ENCODE measurements around the gene HOGA1. TPM values are rescaled to one million over a fixed set of nuclear protein-coding genes. Genes with fewer than 3 reads are reported as not detected.

The HOGA1 gene
- total and polyA plus RNA-seq, 2 donors (not counting 3 experiments of a cell fraction or from before 2014, with no cell fraction given), result 0.44 to 0.91 TPM

- intact Hi-C loops (cut with micrococcal nuclease), result no loop called here
Observed at GRCh38 chr10:97628228-97628627, 44.0 kb downstream of the HOGA1 start.

More at GRCh38 chr10:97628228-97628627, 44.0 kb downstream of the HOGA1 start:
- FAIRE-seq (no peak), DNase-seq (ENCODE audit: low read depth, low spot score) (no peak)
- Histone ChIP-seq H3K9ac (replicated peaks; ENCODE audit: extremely low read depth, insufficient read depth, low read length) (no peak overlapping the region), H3K4me1 (ENCODE audit: control insufficient read depth, extremely low read depth, insufficient read depth, low read length) (peaks cover 3% of the 10 kb centered on the region), H3K79me2 (ENCODE audit: control insufficient read depth, insufficient read depth, low read length) (no peaks in the 10 kb centered on the region), H3K27ac (ENCODE audit: insufficient read depth, low read depth, low read length) (no peak overlapping the region), H3K36me3 (ENCODE audit: control insufficient read depth in 2 of 2, extremely low read depth in 1 of 2, insufficient read depth in 2 of 2, low read length in 2 of 2) (no peaks in the 10 kb centered on the region), H3K9me3 (replicated peaks; ENCODE audit: control insufficient read depth, insufficient read depth, low read length) (no peaks in the 10 kb centered on the region), H3K27me3 (ENCODE audit: control insufficient read depth in 2 of 2, insufficient read depth in 2 of 2, low read length in 2 of 2) (no peaks in the 10 kb centered on the region), H3K9me1 (replicated peaks; ENCODE audit: control insufficient read depth, extremely low read depth, insufficient read depth, low read length) (no peaks in the 10 kb centered on the region), H4K20me1 (replicated peaks; ENCODE audit: control insufficient read depth, extremely low read depth, insufficient read depth, low read length) (no peaks in the 10 kb centered on the region), H3K4me2 (ENCODE audit: insufficient read depth, low read length) (no peak overlapping the region), H3K4me3 (replicated peaks in 1 of 3; ENCODE audit: insufficient read depth in 1 of 3, low read depth in 1 of 3, low read length in 3 of 3) (no peak overlapping the region), H2AFZ (ENCODE audit: low read depth, low read length) (no peak overlapping the region)
- ChIA-PET POLR2A (no interaction called here), CTCF (interaction anchor here (0.7 to 1.4 kb wide), 2 partner anchors 21 to 56 kb away, joined by 3 to 5 read pairs; partner anchors contain the start of gene ANKRD2)
- TF ChIP-seq MAX (IDR thresholded peaks at IDR 0.05; ENCODE audit: insufficient read depth, insufficient read length) (no peak), MYC (IDR thresholded peaks at IDR 0.05; ENCODE audit: low read depth, low read length) (no peak), GATA2 (IDR thresholded peaks at IDR 0.05; ENCODE audit: insufficient read depth, insufficient read length, low read depth, low read length) (no peak), CTCF (IDR thresholded peaks at IDR 0.05; ENCODE audit: extremely low read depth in 1 of 2, insufficient read depth in 1 of 2, low read depth in 1 of 2, low read length in 2 of 2) (no peak), POLR2A (IDR thresholded peaks at IDR 0.05; ENCODE audit: low read depth, low read length) (no peak), POLR2AphosphoS5 (IDR thresholded peaks at IDR 0.05; ENCODE audit: insufficient read depth, low read depth, low read length) (no peak), EZH2 (IDR thresholded peaks at IDR 0.05; ENCODE audit: borderline replicate concordance, low read depth, low read length, severe bottlenecking) (no peak), FOS (IDR thresholded peaks at IDR 0.05; ENCODE audit: borderline replicate concordance, insufficient read depth, low read length) (no peak)
- dilution Hi-C loops (cut with MboI; ENCODE audit: extremely low pct_ligation_motif_present, low sequenced_read_pairs), result no loop called here
- no TSS peak for BruUV-seq (replicated peaks)
